ENCODE results near the gene WWOX. TPM values are rescaled to one million over a fixed set of nuclear protein-coding genes. Genes with fewer than 3 reads are reported as not detected.

The WWOX gene
- total and polyA plus RNA-seq, 2 of the 8 experiments (the other 6 are each of a cell fraction or from before 2014, with no cell fraction given), result 5.4 to 16.7 TPM

- Histone ChIP-seq H3K27me3 (replicated peaks in 1 of 4; ENCODE audit: control insufficient read depth in 3 of 4, extremely low read depth in 1 of 4, insufficient read depth in 3 of 4, low read length in 3 of 4) (no peaks in the 10 kb centered on the region), H3K79me2 (ENCODE audit: control insufficient read depth in 1 of 2, insufficient read depth in 2 of 2, low read length in 2 of 2) (no peaks in the 10 kb centered on the region), H4K5ac (ENCODE audit: insufficient read length, low read depth, low read length) (no peak overlapping the region), H2BK20ac (ENCODE audit: low read length) (no peak overlapping the region), H3K18ac (ENCODE audit: extremely low read depth, low read length) (no peak overlapping the region), H3K4ac (replicated peaks; ENCODE audit: insufficient read length, low read depth, low read length) (no peak overlapping the region), H3K36me3 (ENCODE audit: control insufficient read depth in 2 of 4, insufficient read depth in 4 of 4, low read length in 3 of 4) (no peaks in the 10 kb centered on the region), H3K79me1 (ENCODE audit: low read depth, low read length) (no peaks in the 10 kb centered on the region), H3K9me3 (ENCODE audit: insufficient read depth in 2 of 2, low read depth in 1 of 2, low read length in 1 of 2) (no peaks in the 10 kb centered on the region), H3K14ac (ENCODE audit: insufficient read length) (no peak overlapping the region), H3K27ac (ENCODE audit: low read depth, low read length) (no peak overlapping the region), H2AFZ (ENCODE audit: low read length) (no peak overlapping the region), H4K8ac (ENCODE audit: extremely low read depth, insufficient read depth, low read length) (no peak overlapping the region), H3K23me2 (ENCODE audit: low read depth, low read length) (no peaks in the 10 kb centered on the region), H3K56ac (replicated peaks; ENCODE audit: insufficient read length, low read depth, low read length) (no peak overlapping the region), H4K91ac (replicated peaks; ENCODE audit: insufficient read length, low read length) (no peak overlapping the region), H3K9ac (replicated peaks in 1 of 4; ENCODE audit: extremely low read depth in 1 of 4, low read depth in 3 of 4, low read length in 3 of 4) (no peak overlapping the region), H3K23ac (ENCODE audit: insufficient read length) (no peak overlapping the region), H3K4me2 (ENCODE audit: insufficient read depth in 1 of 2, low read depth in 2 of 2, low read length in 2 of 2) (no peak overlapping the region), H3K4me1 (replicated peaks in 1 of 4; ENCODE audit: control insufficient read depth in 3 of 4, insufficient read depth in 4 of 4, low read length in 3 of 4) (no peaks in the 10 kb centered on the region), H4K20me1 (replicated peaks in 1 of 2; ENCODE audit: control insufficient read depth in 1 of 2, insufficient read depth in 2 of 2, low read length in 2 of 2) (no peaks in the 10 kb centered on the region), H2BK5ac (ENCODE audit: low read depth, low read length) (no peak overlapping the region), H2BK120ac (replicated peaks; ENCODE audit: low read depth, low read length) (no peak overlapping the region), H2BK15ac (ENCODE audit: low read length) (no peak overlapping the region), H3K4me3 (ENCODE audit: extremely low read depth in 1 of 4, insufficient read depth in 2 of 4, low read depth in 3 of 4, low read length in 4 of 4) (no peak overlapping the region), H2BK12ac (ENCODE audit: low read depth, low read length) (no peak overlapping the region), H2AK5ac (ENCODE audit: low read depth, low read length) (no peak overlapping the region)
- ChIA-PET POLR2A (ENCODE audit: partially characterized antibody) (interaction anchor here (0.6 to 0.8 kb wide), 2 partner anchors 8 to 801 kb away, joined by 3 read pairs; no protein-coding TSS in a partner anchor), CTCF (ENCODE audit: partially characterized antibody) (interaction anchor here (0.7 to 1.8 kb wide), 5 partner anchors 13 to 284 kb away, joined by 3 to 6 read pairs (median 3); no protein-coding TSS in a partner anchor)
- DNase-seq (ENCODE audit: low read depth in 1 of 2, low spot score in 2 of 2), result no peak
- WGBS, 2 experiments (ENCODE audit: extremely low coverage in 1 of 2, insufficient coverage in 1 of 2, insufficient read length in 1 of 2, insufficient replicate concordance in 2 of 2, low coverage in 1 of 2, low lambda C conversion rate in 2 of 2, missing lambda C conversion rate in 1 of 2), result 91% methylated on average over 8 of the region's 8 CpGs; no CpG with 5 or more reads in 1 of the 2 experiments
- no peak for FAIRE-seq
- TF ChIP-seq RXRA (IDR thresholded peaks at IDR 0.05; ENCODE audit: insufficient read depth, low read depth, low read length), result no peak
- no peak for TF ChIP-seq HDAC6 (IDR thresholded peaks at IDR 0.05; ENCODE audit: low read depth, low read length)
- TF ChIP-seq SIRT6 (IDR thresholded peaks at IDR 0.05; ENCODE audit: low read length), result no peak
These were observed 673.8 kb downstream of the WWOX start for GRCh38 chr16:78773291-78773702.

Measured in H1 (cell line).